ENCODE measurements around the gene DLG1.
A peak's percentile ranks its signal among the peaks of the same experiment; 100 is the strongest.
"Not testable (repeated sequence)": the region's sequence is repeated elsewhere in the genome, so short reads cannot be mapped to it uniquely, and the experiment has no call there.

The DLG1 gene

DNA sequence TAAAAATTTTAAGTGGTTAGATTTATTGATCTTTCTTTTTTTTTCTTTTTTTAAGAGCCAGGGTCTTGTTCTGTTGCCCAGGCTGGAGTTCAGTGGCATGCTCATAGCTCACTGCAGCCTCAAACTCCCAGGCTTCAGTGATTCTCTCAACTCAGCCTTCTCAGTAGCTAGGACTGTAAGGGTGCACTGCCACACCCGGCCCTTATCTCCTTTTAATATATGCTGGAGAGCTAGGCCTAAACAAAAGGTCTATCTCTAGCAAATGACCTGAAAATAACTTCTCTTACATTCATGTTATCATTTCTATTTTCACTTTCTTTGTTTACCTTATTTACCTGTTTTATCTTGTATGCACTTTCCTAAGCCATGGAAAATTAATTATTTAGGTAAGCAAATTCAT is 233.6 kb downstream of the DLG1 start:
- no peak for DNase-seq (ENCODE audit: low read depth)
- TF ChIP-seq, protein P1, sequence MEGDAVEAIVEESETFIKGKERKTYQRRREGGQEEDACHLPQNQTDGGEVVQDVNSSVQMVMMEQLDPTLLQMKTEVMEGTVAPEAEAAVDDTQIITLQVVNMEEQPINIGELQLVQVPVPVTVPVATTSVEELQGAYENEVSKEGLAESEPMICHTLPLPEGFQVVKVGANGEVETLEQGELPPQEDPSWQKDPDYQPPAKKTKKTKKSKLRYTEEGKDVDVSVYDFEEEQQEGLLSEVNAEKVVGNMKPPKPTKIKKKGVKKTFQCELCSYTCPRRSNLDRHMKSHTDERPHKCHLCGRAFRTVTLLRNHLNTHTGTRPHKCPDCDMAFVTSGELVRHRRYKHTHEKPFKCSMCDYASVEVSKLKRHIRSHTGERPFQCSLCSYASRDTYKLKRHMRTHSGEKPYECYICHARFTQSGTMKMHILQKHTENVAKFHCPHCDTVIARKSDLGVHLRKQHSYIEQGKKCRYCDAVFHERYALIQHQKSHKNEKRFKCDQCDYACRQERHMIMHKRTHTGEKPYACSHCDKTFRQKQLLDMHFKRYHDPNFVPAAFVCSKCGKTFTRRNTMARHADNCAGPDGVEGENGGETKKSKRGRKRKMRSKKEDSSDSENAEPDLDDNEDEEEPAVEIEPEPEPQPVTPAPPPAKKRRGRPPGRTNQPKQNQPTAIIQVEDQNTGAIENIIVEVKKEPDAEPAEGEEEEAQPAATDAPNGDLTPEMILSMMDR (IDR thresholded peaks at IDR 0.05; ENCODE audit: low read depth, low read length, missing control alignments), result no peak
- no peak overlapping the region for H3K4me3 ChIP-seq (ENCODE audit: low read depth, low read length)

DNA sequence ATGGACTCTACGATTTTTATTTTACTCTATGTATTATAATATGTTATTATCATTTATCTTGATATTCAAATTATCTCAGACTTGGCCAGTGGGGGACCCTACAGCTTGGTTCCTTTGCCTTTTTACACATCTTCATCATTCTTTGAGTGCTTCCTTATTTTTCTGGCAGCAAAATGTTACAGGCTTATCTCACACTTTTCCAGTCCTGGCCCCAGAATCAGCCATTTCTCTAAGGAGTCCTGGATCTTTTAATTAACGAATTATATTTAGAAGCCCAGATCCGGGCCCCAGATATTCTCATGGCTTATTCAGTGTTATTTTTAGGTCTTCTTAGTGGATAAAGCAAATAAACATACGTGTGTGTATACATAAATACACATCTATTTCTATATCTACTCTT is 236.0 kb downstream of the DLG1 start:
- TF ChIP-seq, protein P1 (IDR thresholded peaks at IDR 0.05; ENCODE audit: low read depth, low read length, missing control alignments), result no peak
- H3K4me3 ChIP-seq (ENCODE audit: low read depth, low read length), result no peak overlapping the region
- no peak for DNase-seq (ENCODE audit: low read depth)

DNA sequence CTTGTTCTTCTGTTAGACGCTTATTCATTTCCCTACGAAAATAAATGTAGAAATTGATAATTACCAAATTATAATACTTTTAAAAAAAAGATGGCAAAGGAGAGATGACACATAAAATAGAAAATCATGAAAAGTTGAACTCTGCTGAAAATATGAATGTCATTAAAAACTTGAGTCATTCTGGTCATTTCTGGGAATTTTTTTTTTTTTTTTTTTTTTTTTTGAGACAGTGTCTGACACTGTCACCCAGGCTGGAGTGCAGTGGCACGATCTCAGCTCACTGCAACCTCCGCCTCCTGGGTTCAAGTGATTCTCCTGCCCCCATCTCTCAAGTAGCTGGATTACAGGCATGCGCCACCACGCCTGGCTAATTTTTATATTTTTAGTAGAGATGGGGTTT is 246.8 kb downstream of the DLG1 start:
- not testable (repeated sequence) for H3K4me3 ChIP-seq (ENCODE audit: low read depth, low read length); DNase-seq (ENCODE audit: low read depth)

DNA sequence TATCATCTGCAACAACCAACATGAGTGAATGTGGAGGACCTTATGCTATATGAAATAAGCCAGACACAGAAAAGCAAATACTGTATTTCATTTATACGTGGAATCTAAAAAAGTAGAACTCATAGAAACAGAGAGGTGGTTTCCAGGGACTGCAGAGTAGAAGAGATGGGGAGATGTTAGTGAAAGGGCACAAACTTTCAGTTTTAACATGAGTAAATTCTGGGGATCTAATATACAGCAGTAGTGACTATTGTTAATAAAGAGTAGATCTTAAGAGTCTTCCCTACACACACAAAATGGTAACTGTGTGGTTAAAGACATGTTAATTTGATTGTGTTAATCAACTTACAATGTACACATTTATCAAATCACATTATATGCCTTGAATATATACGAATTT is 247.9 kb downstream of the DLG1 start:
- peak; percentile 37 for DNase-seq (ENCODE audit: low read depth)
- TF ChIP-seq, protein P1 (IDR thresholded peaks at IDR 0.05; ENCODE audit: low read depth, low read length, missing control alignments), result no peak
- H3K4me3 ChIP-seq (ENCODE audit: low read depth, low read length), result no peak overlapping the region

DNA sequence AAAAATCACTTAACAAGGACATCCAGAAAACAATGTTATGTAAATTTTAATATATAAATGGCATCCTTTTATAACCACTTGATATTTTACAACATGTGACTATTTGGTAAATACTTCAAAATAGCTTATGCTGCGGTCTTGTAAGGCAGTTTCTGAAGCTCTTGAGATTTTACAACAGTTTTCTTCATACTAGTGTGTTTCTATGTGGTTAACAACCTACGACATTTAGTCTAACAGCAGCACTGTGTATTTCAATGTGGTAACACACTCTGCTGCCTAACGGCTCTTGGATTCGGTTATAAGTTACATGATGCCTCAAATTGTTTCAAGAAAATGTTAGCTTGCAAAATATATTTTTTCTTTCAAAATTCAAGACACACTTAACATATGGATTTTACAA is 255.9 kb downstream of the DLG1 start:
- H3K4me3 ChIP-seq (ENCODE audit: low read depth, low read length), result no peak overlapping the region
- no peak for DNase-seq (ENCODE audit: low read depth)
- TF ChIP-seq, protein P1 (IDR thresholded peaks at IDR 0.05; ENCODE audit: low read depth, low read length, missing control alignments), result no peak

DNA sequence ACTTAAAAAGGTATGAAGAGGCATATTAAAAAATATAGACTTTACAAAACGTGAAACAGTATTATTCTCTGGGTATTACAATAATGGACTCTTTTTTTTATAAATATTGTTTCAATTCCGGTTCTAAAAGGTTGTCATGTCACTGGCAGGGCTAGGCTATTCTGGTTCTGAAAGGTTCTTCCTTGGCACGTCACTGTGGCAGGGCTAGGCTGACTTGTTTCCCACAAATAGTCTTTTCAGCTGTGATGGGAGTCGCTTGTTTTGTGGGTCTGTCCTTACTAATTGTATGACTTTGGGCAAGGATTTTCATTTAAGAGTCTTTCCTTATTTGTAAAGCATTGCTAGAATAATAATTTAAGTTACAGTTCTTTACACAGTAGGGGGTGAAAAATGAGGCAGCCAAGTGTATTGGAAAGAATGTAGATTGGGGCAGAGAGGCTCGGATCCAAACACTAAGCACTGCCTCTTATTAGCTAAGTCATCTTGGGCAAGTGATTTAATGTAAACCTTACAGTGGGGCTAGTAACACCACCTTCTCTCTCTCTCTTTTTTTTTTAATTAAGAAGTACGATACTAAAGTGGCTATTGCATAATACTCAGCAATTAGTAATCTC is 256.4 kb downstream of the DLG1 start:
- no peak overlapping the region for H3K4me3 ChIP-seq (ENCODE audit: low read depth, low read length)
- TF ChIP-seq, protein P1 (IDR thresholded peaks at IDR 0.05; ENCODE audit: low read depth, low read length, missing control alignments), result no peak
- no peak for DNase-seq (ENCODE audit: low read depth)

DNA sequence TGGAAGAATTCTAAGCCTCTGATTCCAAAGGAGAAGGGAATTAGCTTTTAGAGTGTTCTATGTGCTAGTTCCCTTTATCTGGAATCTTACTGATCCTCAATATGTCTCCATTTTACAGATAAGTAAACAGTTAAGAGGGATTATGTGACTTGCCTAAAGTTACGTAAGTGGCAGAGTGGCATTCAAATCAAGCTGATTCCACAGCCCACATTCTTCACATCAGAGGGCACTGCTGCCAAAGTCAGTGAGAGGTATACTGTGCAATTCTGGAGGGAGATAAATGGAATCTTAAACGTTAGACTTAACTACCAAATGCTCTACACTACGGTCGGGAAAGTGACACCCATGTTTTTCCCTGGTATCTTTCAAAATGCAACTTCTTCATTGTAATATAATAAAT is 257.8 kb downstream of the DLG1 start:
- TF ChIP-seq, protein P1 (IDR thresholded peaks at IDR 0.05; ENCODE audit: low read depth, low read length, missing control alignments), result no peak
- no peak for DNase-seq (ENCODE audit: low read depth)
- H3K4me3 ChIP-seq (ENCODE audit: low read depth, low read length), result no peak overlapping the region

Measured in GM12864 (cell line).